Measurements from ENCODE around the gene PPP1R11.

Gene PPP1R11

GRCh38 chr6:30061092-30061857, 5.7 kb upstream of the PPP1R11 start, which contains the start of gene POLR1H:
POLR1H (plus strand) TSS chr6:30061265; CDS start chr6:30061525, 260 bp downstream.
- H3K4me3 ChIP-seq (ENCODE audit: low read depth, low read length) = peak within 1 kb of the TSS; percentile 86
- peak; percentile 96 for DNase-seq (ENCODE audit: low read depth)
- TF ChIP-seq CTCF (conservative IDR thresholded peaks at IDR 0.05; ENCODE audit: low read depth, low read length) = no peak

GRCh38 chr6:30061858-30062458, 5.0 kb upstream of the PPP1R11 start:
- DNase-seq (ENCODE audit: low read depth) = no peak

GRCh38 chr6:30062471-30063178, 4.4 kb upstream of the PPP1R11 start:
- TF ChIP-seq CTCF (conservative IDR thresholded peaks at IDR 0.05; ENCODE audit: low read depth, low read length) = no peak
- DNase-seq (ENCODE audit: low read depth) = no peak
- no peak overlapping the region for H3K4me3 ChIP-seq (ENCODE audit: low read depth, low read length)

More at GRCh38 chr6:30061858-30062458, 5.0 kb upstream of the PPP1R11 start:
- H3K4me3 ChIP-seq (ENCODE audit: low read depth, low read length) = peak overlapping the region; percentile 86
- no peak for TF ChIP-seq CTCF (conservative IDR thresholded peaks at IDR 0.05; ENCODE audit: low read depth, low read length)

GRCh38 chr6:30063315-30063714, 3.7 kb upstream of the PPP1R11 start:
- H3K4me3 ChIP-seq (ENCODE audit: low read depth, low read length) = no peak overlapping the region
- no peak for TF ChIP-seq CTCF (conservative IDR thresholded peaks at IDR 0.05; ENCODE audit: low read depth, low read length)
- DNase-seq (ENCODE audit: low read depth) = no peak

GRCh38 chr6:30066082-30066481, 916 bp upstream of the PPP1R11 start:
- H3K4me3 ChIP-seq (ENCODE audit: low read depth, low read length) = peak overlapping the region; percentile 75
- no peak for DNase-seq (ENCODE audit: low read depth)
- TF ChIP-seq CTCF (conservative IDR thresholded peaks at IDR 0.05; ENCODE audit: low read depth, low read length) = no peak

- no peak for DNase-seq (ENCODE audit: low read depth)
- H3K4me3 ChIP-seq (ENCODE audit: low read depth, low read length) = peak overlapping the region; percentile 75
- no peak for TF ChIP-seq CTCF (conservative IDR thresholded peaks at IDR 0.05; ENCODE audit: low read depth, low read length)
These were observed 602 bp downstream of the PPP1R11 start for GRCh38 chr6:30067460-30068139.

Data from choroid plexus epithelial cell (primary cell).